NCI-H128 (cell line): ENCODE results near the gene CERK.

Experiments
- DNase-seq: peaks from one replicate; lab custom pipeline; 2025; ENCODE audit not compliant: unreplicated experiment; lab: John Stamatoyannopoulos, UW

The CERK gene

DNA sequence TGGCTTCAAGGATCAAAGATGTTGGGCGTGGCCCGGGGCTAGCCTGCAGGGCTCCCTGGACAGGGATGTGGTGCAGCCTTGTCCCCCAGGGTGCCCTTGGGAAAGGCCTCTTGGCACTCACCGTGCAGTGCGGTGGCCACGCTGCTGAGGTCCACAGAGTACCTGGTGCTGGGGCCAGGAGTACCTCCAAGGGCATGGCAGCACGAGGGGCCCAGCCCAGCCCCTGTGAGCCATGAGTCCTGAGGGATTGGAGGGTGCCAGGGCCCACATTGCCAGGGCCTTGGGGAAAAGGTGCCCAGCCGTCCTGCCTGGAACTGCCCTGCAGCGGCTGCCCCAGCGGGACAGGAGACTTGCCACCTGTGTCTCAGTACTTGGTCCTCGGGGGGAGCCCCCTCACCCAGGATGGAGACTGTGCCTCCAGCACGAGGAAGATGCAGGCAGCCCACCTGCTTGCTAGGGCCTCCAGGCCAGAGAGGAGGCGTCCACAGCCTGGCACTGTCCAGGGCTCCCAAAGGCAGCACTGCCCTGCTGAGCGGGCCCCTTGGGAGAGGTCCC lies 73.7 kb downstream of the CERK start:
- DNase-seq: no peak

DNA sequence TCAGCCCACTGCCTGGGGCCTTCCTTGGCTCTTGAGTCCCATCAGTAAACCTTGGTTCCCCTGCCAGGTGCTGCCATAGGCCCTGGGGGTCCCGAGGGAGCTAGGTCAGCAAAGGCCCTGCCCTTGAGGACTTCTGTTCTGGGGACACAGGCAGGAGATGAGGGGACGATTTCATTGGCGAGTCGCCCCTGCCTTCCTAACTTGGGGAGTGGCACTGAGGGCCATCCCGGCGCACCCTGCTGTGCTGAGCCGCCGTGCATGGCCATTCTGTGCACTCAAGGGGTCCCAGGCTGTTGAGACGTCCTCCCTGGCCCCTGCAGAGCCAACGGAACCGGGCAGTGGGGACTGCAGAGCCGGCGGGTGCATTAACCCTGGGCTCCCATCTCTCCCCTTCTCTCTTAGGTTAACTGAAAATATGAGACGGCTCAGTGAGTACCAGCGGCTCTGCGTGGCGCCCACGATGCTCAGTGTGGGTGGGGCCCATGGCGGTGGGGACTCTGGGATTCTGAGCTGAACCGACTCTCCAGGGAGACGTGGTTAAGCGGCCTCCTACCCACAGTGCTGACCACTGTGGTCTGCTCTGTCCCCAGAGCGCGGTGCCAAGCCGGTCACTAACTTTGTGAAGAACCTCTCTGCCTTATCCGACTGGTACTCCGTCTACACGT lies 74.5 kb downstream of the CERK start:
- no peak for DNase-seq

DNA sequence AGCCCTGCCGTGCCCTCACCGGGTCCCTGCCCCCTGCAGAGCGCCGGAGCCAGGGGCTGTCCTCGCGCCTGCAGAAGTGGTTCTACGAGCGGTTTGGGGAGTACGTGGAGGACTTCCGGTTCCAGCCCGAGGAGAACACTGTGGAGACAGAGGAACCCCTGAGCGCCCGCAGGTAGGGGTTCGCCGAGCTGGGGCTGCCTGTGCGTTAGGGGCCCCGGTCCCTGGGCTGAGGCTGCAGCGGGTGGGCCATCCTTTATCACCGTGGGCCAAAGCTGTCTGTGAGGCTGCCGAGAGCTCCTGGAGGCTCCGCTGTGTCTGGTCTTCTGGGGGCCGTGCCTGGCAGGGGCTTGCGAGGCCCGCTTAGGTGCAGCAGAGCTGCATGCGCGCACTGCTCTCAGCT lies 75.1 kb downstream of the CERK start:
- no peak for DNase-seq

DNA sequence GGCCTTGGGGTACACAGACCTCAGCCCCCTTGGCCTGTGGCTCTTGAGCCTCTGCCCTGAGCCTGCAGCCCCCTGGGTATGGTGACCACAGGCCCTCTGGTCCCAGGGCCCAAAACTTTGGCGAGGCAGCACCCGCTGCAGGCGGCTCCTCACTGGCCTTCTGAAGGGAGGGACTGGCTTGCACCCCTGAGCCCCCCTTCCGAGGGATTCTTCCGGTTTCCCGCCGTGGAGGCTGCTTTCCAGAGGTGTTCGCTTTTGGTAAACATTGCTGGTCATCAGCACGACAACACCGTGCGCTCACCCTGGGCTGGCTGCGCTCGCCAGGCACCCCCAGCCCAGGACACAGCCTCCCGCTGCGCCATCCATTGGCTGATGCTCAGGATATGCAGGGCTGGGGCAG lies 75.8 kb downstream of the CERK start:
- DNase-seq: no peak

DNA sequence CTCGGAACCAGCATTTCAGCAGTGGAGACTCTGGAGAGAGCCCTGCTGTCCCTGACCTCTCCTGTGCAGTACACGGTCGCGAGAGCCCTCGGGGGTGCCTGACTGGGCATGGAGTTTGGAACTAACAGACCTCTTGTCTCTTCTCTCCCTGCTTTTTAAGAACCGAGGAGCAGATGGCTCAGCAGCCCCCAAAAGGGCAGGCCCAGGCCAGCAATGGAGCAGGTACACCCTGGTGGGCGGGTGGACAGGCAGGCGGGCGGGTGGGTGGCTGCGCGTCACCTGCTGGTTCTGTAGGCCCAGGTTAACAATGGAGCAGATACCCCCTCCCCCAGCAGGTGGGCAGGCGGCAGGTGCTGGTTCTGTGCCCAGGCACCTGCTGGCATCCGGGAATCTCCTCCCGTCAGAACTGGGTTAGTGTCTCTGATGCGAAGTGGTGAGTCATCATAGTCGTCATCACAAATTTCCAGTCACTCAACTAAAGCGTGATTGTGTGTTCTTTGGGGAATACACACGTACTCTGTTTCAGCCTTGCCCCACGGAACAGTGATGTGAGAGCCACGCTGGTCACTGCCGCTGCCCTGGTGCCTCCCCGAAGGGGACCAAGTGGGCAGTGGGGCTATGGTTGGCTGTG lies 76.7 kb downstream of the CERK start:
- DNase-seq: peak; percentile 19

DNA sequence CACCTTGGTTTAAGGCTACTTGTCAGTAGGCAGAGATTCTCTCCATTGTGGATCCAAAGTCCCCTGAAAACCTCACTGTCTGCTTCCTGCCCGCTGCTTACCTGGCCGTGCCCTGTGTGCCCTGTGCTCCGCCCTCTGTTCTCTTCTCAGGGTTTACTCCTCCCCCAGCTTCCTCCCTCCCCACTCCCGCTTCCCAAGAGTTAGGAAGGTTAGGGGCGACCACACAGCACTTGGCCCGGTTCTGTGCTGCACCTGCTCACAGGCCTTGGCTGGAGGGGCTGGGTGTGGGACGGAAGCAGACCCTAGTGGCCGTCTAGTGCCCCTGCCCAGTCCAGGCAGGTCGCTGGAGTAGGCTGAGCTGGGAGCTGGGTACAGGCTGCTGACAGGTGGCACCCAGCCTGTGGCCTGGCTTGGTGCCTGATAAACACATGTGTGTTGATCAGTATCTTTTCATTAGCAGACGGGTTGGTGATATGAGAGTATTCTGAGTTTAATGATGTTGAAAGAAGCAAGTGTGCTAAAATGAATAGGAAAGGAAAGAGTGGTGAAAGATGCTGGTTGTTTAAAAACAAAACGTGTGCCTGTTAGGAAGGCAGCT lies 77.3 kb downstream of the CERK start:
- peak; percentile 5 for DNase-seq

DNA sequence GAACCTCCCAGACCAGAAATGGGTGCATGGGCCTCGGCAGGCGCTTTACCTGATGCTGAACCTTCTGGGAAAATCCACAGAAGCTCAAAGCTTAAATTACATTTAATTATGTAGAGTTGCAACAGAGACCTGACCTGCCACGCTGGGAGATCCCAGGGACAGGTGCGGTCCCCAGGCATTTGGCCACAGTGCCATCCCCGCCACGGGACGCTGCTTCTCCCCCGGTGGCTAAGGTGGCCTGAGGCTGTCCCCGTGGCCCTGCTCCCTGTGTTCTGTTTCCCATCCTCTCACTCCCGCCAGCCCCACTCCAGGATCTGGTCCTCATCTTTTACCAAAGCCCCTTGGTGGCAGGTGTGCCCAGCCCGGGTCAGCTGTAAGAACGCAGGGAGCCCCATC lies 78.3 kb downstream of the CERK start:
- no peak for DNase-seq

DNA sequence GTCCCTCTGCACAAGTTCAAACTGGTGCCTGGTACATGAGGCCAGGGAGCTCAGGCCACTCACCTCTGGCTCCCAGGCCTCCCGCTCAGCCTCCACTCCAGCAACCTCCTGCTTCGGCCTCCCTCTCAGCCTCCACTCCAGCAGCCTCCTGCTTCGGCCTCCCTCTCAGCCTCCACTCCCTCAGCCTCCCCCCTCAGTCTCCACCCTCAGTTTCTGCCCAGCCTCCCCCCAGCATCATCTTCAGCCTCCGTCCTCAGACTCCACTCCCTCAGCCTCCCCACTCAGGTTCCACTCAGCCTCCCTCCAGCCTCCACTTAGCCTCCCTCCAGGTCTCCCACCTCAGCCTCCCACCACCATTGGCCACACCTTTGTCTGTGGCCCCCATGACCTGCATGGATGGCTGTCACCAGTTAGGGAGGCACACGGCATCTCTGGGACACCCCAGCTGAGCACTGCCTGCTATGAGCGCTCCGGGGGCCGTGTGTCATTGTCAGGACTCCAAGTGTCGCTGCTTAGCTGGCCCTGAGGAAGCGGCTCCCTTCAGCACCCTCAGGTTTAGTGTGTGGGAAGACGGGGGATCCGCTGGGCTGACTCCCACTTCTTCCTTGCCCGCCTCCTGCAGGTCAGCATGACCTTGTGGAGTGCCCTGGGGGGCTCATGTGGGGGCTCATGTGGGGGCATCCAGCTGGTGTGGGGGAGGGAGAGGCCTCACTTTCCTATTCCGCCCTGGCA lies 78.8 kb downstream of the CERK start:
- no peak for DNase-seq

DNA sequence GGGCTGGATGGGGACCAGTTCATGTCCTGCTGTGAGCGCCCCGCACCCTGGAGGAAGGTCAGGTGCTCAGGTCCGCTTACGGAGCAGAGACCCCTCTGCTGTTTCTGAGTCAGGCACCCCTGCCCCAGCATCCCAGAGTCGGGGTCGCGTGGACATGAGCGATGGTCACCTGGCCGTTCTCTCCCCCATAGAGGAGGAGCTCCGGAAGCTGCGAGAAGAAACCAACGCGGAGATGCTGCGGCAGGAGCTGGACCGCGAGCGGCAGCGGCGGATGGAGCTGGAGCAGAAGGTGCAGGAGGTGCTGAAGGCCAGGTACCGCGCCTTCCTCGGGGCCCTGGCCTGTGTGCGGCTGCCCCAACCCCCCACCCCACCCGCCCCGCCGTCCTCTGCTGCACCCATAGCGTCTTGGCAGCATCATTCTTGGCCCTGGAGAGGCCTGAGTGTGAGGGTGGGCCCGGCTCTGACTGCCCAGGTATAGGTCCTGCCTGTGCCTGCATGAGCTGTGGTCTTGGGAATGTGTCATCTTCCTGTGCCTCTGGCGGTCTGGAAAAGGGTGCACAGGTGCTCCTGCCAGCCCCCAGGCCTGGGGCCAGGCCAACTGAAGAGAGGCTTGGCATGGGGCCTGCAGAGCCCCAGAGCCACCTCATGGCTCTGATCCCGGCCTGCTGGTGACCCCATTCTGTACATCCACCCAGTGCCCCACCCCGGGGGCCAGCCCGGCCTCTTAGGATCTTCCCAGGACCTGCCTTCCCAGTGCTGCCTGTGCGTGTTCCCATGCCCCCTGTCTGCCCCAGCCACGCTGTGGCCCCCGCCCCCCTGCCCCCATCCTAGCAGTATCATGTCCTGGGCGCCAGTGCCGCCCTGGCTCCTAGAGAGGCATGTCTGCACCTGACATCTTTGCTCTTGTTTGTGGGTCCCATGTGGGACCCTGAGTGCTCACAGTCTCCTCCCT lies 79.8 kb downstream of the CERK start:
- no peak for DNase-seq

DNA sequence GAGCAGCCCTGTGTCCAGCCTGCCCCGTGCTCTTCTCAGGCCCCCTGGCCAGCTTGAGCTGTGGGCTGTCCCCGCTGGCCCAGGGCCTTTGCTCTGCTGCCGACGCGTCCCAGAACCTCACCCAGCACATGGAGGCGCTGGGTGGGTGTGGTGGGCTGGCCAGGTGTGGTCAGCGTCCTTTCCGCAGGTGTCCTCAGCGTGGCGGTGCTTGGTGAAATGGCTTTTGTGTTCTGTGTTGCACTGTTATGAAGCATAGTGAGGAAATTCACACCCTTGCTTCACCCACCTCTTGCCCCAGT lies 80.4 kb downstream of the CERK start:
- no peak for DNase-seq

DNA sequence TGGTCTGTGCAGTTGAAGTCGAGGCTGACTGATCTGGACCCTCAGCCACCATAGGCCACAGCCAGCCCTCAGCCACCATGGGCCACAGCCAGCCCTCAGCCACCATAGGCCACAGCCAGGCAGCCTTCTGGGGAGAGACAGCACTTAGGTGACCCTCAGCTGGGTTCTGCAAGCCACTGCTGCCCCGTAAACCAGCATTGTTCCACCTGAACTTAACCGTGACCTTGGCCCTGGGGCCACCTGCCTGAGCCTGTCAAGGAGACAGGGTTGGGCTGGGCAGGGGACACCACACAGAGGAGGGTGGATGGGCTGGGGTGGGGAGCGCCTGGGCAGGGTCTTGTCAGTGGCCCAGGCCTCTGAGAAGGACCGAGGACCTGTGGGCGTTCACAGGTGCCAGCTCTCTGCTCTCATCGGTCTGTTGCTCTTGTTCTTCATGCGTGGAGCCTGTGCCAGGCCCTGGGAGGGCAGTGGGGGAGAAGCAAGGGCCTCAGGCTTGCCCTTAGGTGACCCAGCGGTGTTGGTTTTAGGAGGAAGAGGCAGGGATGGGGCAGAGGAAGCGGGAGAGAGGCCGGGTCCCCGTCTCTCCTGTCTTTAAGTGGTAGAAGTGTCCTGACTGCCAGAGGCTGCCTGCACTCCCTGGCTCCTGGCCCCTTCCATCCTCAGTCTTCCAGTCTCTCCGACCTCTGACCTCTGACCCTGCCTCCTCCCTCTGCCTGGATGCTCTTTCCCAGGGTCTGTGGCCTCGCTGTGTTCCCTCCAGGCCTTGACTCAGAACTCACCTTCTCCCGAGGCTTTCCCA lies 81.0 kb downstream of the CERK start:
- DNase-seq: no peak

DNA sequence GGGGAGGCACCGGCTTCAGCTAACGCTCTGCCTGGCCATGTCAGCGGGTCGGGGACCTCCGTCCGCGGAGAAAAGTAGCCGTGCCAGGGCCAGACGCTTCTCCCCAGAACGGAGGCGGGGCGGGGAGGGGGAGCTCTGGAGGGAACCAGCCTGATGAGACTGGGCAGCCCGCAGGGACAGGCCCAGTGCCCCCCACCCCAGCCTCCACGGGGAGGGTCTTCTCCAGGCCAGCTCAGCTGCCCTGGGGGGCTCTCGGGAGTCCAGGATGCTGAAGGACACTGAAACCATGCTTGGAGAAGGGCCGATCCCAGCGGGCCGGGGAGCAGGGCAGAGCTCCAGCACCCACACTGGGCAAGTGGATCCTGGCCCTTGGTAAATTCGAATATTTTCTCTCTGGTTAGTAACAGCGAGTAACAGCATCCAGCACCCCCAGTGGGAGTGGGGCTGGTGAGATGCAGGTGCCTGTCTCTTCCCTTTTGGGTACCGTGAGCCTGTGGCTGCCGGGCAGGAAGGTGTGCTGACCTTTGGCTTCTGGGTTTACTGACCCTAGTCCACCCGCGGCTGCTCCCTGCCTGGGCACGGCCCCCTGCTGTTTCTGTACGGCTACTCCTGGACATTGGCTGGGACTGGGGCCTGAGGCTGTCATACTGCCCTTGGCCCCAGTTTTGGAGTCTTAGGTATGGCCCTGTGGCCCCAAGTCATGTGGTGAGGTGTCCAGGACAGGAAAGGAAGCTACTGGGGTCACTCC lies 82.0 kb downstream of the CERK start:
- no peak for DNase-seq

DNA sequence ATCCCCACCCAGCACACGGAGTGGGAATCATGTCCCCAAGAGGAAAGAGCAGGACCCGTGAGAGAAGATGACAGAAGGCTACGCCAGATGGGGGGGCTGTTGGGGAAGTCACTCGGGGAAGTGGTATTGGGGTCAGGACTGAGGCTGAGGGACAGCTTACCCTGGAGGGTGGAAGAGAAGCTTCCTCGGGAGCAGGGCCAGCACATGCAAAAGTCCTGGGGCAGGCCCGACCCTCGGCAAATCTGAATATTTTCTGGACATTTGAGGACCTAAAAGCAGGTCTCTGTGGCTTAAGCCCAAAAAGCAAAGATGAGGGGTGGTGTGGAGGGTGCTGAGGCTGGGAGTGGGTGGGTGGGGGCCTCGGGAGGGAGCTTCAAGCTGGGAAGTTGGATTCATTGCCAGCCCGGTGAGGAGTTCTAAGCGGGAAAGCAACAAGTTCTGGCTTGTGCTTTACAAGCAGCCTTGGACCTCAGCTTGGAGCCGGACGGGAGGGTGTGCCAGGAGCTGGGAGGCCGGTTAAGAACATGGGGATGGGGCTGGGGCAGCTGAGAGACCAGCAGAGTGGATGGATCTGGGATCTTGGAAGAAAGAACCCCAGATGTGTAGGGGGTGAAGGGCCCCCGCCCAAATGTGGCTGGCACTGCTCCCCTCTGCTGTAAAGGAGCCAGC lies 83.0 kb downstream of the CERK start:
- no peak for DNase-seq

DNA sequence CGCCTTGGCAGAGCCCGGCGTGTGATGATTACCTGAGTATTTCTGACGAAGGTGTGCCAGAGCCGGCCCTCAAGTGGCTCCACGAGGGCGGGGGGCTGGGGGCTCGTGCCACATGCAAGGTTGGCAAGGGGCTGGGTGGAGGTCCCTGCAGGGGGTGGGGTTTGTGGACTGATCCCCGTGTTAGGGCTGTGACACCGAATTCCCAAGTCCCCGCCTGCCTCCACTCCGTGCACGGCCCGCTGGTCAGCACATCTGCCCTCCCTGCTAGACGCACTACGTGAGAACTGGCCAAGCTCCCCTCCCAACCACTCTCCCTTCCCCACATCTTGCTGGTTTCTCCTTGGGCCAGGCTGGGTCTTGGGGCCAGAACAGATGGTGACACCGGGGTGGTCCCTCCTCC lies 83.6 kb downstream of the CERK start:
- DNase-seq: no peak

DNA sequence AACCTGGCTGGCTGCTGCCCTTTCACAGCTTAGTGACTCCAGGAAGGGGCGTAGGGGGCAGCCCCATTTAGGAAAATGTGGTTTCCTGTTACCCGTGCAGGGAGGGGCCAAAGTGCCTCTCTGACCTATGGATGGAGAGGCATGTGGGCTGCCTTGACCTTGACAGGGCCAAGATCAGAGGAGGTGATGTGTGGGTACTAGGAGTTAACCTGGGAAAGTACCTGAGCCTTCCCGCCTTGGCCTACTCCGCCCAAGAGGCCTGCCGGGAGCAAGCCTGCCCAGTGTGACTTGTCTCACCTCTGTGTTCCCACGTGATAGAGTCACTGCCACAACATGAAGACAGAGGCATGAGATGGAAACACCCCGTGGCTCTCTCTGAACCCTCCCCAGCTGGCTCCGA lies 84.5 kb downstream of the CERK start:
- no peak for DNase-seq

DNA sequence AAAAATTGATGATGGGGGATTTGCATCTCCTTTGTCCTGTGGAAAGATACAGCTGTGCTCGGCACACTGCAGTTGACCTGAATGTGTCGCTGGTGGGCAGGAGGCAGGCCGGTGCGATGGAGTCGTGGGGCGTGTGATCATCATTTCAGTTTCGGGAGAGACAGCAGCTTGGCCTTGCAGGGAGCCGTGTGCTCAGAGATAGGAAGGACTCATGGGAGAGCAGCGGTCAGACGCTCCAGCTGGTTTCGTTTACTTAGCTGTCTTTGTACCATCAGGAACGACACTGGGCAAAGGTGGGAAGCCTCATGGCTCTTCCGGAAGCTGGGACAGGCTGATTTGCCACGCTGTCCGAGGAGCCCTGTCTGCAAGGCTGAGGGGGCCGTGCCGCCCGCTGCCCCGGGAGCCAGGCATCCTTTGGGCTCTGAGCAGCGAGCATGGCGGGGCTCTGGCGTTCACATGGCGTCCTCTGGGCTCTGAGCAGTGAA lies 85.2 kb downstream of the CERK start:
- DNase-seq: no peak

DNA sequence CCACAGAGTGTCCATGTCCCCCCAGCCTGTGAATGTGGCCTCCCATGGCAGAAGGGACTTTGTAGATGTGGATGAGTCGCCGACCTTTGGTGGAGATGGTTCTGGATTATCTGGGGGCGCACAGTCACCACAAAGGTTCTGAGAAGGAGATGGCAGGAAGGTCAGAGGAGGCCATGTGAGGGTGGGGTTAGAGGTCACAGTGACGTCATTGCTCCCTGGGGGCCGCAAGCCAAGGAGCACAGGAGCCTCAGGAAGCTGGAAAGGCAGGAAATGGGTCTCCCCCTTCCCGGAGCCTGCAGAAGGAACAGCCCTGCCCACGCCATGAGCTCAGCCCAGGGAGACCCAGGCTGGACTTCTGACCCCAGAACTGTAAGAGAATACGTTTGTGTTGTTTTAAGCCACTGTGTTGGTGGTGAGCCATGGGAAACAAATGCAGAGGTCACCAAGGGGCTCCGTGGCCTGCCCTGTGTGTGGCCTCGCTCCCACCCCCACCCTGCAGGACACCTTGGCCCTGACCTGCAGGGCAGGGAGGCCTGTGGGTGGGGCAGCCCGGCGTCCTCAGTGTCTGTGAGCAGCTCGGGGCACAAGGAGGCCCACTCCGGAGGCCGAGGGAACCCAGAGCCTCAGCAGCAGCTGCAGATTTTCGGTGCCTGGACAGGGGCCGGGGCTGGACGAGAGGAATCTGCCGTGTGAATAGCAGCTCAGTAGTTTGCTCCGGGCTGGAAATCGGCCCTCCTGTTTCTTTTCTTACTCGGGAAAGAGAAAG lies 85.8 kb downstream of the CERK start:
- no peak for DNase-seq

DNA sequence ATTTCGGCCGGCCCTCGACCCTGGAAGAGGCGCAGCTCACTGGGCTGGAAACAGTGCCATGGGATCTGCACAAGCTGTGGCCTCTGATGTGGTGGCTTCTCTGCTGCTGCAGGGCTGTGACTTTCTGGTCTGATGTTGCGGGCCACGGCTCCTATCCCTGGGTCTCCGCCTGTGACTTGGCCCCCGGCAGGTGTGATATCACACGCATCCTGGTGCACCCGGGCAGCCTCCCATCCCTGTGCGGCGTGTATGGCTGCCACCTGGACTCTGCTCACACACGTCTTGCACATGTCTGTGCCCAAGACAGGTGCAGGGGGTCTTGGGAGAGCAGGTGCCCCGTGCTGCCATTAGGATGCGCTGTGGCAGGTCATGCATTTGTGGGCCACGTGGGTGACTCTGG lies 86.7 kb downstream of the CERK start:
- DNase-seq: no peak
